Transverse colon (tissue), 4 donors: ENCODE results near the gene PTPN1. TPM values are rescaled to one million over a fixed set of nuclear protein-coding genes. Genes with fewer than 3 reads are reported as not detected.

Experiments
- DNase-seq: peaks from one replicate; pipeline ENCODE4 v3.0.0-alpha.2; 2019
- H3K27ac ChIP-seq, 4 donors: fragments of 200-600 bp; sonication (generic); 2 replicates each; pipeline ENCODE4 v1.5.1; 2016 to 2018; ENCODE audit warnings: inconsistent platforms in 4 of 4
- H3K27me3 ChIP-seq: fragments of 200-600 bp; sonication (generic); 2 replicates; pipeline ENCODE4 v1.5.1; 2017; ENCODE audit warnings: inconsistent platforms
- H3K36me3 ChIP-seq, 4 donors: fragments of 200-600 bp; sonication (generic); 2 replicates each; pipeline ENCODE4 v1.5.1; 2017 to 2019; ENCODE audit warnings: inconsistent platforms in 4 of 4
- H3K4me1 ChIP-seq, 4 donors: fragments of 200-600 bp; sonication (generic); 2 replicates each; pipeline ENCODE4 v1.5.1; 2017 to 2020; ENCODE audit warnings: inconsistent platforms in 4 of 4
- H3K4me3 ChIP-seq, 4 donors: fragments of 200-600 bp; sonication (generic); 1 replicate in 1 of 4; 2 replicates in 3 of 4; pipeline versions ENCODE4 v1.5.1 to v1.6.1; 2017 to 2019; ENCODE audit warnings: inconsistent platforms in 4 of 4
- H3K9me3 ChIP-seq, 2 donors: fragments of 200-600 bp; sonication (generic); 2 replicates each; pipeline ENCODE4 v1.5.1; 2017 to 2019; ENCODE audit warnings: inconsistent platforms in 2 of 2
- CTCF ChIP-seq, 5 experiments: fragments of 200-600 bp in 3 of 5; fragments of 450-650 bp in 2 of 5; sonication (generic) in 3 of 5; IDR thresholded peaks; 1 replicate in 2 of 5; 2 replicates in 3 of 5; pipeline ENCODE4 v1.5.1; 2016 to 2017; ENCODE audit warnings: antibody characterized with exemption in 5 of 5, inconsistent platforms in 3 of 5, mild to moderate bottlenecking in 2 of 5, moderate library complexity in 1 of 5
- EP300 ChIP-seq: sonication (generic); formaldehyde crosslinking; IDR thresholded peaks from one replicate; pipeline ENCODE4 v1.6.1; 2017; ENCODE audit warnings: antibody characterized with exemption, low read depth
- POLR2A ChIP-seq: fragments of 450-650 bp; IDR thresholded peaks from one replicate; pipeline ENCODE4 v1.6.1; 2016; ENCODE audit warnings: antibody characterized with exemption, mild to moderate bottlenecking, moderate library complexity
- POLR2AphosphoS5 ChIP-seq, 3 donors: sonication (generic); formaldehyde crosslinking; IDR thresholded peaks; one replicate each; pipeline ENCODE4 v1.6.1; 2016; ENCODE audit warnings: antibody characterized with exemption in 3 of 3
- whole genome bisulfite sequencing, 2 donors: methylation state at CpG; one replicate each; pipeline ENCODE4 v1.1.5; 2018; ENCODE audit warnings: low coverage in 1 of 2; 5-methylcytosine and 5-hydroxymethylcytosine counted together
- in situ Hi-C, 4 donors: fragments of 200-750 bp; cut with MboI; loops; one replicate each; pipeline versions ENCODE4 v1.15.0 to v1.15.1; 2017; ENCODE audit warnings: low sequenced_read_pairs in 3 of 4, low pct_ligation_motif_present in 1 of 4, low pct_unique_long_range_greater_than_20kb in 1 of 4
- intact Hi-C: fragments of 100-400 bp; cut with DNase I; formaldehyde crosslinking; loops from one replicate; pipeline ENCODE4 v1.15.1; 2023; ENCODE audit warnings: low total_unique reads
- total RNA-seq, 4 donors: library from RNA; depleted of rRNA; stranded (reverse); fragments of >200 nt; gene quantifications; one replicate each; pipeline ENCODE4 v1.1.0, GENCODE V29; 2016

Gene PTPN1
- total RNA-seq, 4 donors from 2014 or later = 19.3 to 34.8 (median 28.8) TPM

DNA sequence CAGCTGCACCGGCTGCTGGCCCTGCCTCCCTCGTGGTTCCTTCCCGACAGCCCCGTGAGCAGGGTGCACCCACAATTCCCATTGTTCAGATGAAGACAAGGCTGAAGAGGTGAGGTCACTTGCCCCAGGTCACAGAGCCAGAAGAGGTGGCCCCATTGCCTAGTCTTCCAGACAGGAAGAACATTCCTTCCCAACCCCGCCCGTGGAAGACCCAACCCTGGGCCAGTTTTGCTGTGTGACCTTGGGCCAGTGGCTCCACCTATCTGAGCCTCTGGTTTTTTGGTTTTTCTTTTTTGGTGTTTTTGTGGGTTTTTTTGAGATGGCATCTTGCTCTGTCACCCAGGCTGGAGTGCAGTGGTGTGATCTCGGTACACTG lies 119.5 kb downstream of the PTPN1 start:
- TF ChIP-seq POLR2AphosphoS5 (IDR thresholded peaks at IDR 0.05) = no peak
- no peak for TF ChIP-seq EP300
- TF ChIP-seq CTCF (IDR thresholded peaks at IDR 0.05) = no peak
- TF ChIP-seq POLR2A = no peak
- Histone ChIP-seq H3K9me3 (no peaks in the 10 kb centered on the region), H3K27ac (no peak overlapping the region), H3K4me3 (no peak overlapping the region), H3K4me1 (no peaks in the 10 kb centered on the region), H3K27me3 (no peaks in the 10 kb centered on the region), H3K36me3 (no peaks in the 10 kb centered on the region)
- 90% methylated on average over 7 of the region's 7 CpGs; no CpG with 5 or more reads in 1 of the 2 donors for WGBS, 2 donors
- intact Hi-C loops = loop anchor here (5.0 to 10.0 kb wide), 2 partner anchors 75 to 118 kb away; no protein-coding TSS in a partner anchor
- no peak for DNase-seq
- in situ Hi-C loops = no loop called here

GRCh38 chr20:50630578-50631263 lies 120.5 kb downstream of the PTPN1 start:
- Histone ChIP-seq H3K4me3 (no peak overlapping the region), H3K9me3 (no peaks in the 10 kb centered on the region), H3K36me3 (no peaks in the 10 kb centered on the region), H3K27ac (no peak overlapping the region), H3K4me1 (peaks cover 0 to 3% (median 3%) of the 10 kb centered on the region in 4 donors), H3K27me3 (no peaks in the 10 kb centered on the region)
- in situ Hi-C loops (no loop called here), intact Hi-C loops (no loop called here)
- no peak for TF ChIP-seq EP300
- no peak for TF ChIP-seq CTCF (IDR thresholded peaks at IDR 0.05)
- TF ChIP-seq POLR2A = no peak
- no peak for TF ChIP-seq POLR2AphosphoS5 (IDR thresholded peaks at IDR 0.05)
- 88% methylated on average over 21 of the region's 21 CpGs; no CpG with 5 or more reads in 1 of the 2 donors for WGBS, 2 donors
- DNase-seq = no peak

DNA sequence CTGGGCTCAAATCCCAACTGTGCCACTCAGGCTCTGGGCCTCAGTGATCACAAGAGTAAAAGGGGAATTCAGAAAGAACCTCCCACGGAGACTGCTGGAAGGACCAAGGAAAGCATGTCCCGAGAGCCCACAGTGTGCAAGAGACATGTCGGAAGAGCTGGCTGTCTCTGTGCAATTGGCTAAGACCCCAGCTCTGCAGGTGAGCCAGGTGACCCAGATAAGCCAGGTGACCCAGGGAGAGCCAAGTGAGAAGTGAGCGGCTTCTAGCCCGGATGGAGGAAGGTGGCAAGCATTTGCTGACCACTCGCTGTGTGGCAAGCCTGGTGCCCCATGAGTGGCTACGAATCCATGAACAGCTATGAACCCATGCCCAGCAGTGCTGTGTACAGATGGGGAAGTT lies 122.1 kb downstream of the PTPN1 start:
- no peaks in the 10 kb centered on the region for H3K9me3 ChIP-seq
- H3K4me1 ChIP-seq = peaks cover 7 to 18% (median 15%) of the 10 kb centered on the region in 4 donors
- in situ Hi-C loops = no loop called here
- no peak overlapping the region for H3K4me3 ChIP-seq
- intact Hi-C loops = no loop called here
- DNase-seq = no peak
- TF ChIP-seq CTCF (IDR thresholded peaks at IDR 0.05) = no peak
- TF ChIP-seq EP300 = no peak
- TF ChIP-seq POLR2AphosphoS5 (IDR thresholded peaks at IDR 0.05) = no peak
- no peak for TF ChIP-seq POLR2A
- H3K27ac ChIP-seq = no peak overlapping the region
- H3K36me3 ChIP-seq = no peaks in the 10 kb centered on the region
- WGBS, 2 donors = 89% methylated on average over 7 of the region's 7 CpGs; no CpG with 5 or more reads in 1 of the 2 donors
- H3K27me3 ChIP-seq = no peaks in the 10 kb centered on the region

DNA sequence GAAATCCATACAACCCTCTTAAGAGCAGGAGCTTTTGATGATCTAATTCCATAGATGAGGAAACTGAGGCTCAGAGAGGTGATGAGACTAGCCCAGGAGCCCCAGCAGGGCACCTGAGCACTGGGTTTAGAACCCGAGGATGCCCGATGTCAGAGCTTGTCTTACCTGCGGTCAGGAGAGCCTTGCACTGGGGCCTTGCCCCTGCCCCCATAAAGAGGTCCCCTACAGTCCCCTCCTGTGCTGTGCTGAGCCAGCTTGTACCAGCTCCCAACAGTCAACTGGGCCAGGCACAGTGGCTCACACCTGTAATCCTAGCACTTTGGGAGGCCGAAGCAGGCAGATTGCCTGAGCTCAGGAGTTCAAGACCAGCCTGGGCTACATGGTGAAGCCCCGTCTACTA lies 122.5 kb downstream of the PTPN1 start:
- Histone ChIP-seq H3K4me3 (no peak overlapping the region), H3K9me3 (no peaks in the 10 kb centered on the region), H3K36me3 (no peaks in the 10 kb centered on the region), H3K27me3 (no peaks in the 10 kb centered on the region), H3K4me1 (peaks cover 8 to 22% (median 15%) of the 10 kb centered on the region in 4 donors), H3K27ac (no peak overlapping the region)
- intact Hi-C loops (no loop called here), in situ Hi-C loops (no loop called here)
- TF ChIP-seq POLR2AphosphoS5 (IDR thresholded peaks at IDR 0.05) (no peak), EP300 (no peak), CTCF (IDR thresholded peaks at IDR 0.05) (no peak), POLR2A (no peak)
- DNase-seq = no peak
- 94% methylated on average over 5 of the region's 5 CpGs; no CpG with 5 or more reads in 1 of the 2 donors for WGBS, 2 donors
